Thyroid gland (tissue), 4 donors: ENCODE results near the gene PHACTR3. TPM values are rescaled to one million over a fixed set of nuclear protein-coding genes. Genes with fewer than 3 reads are reported as not detected.

ENCODE experiments used
- DNase-seq, 2 donors: peaks; one replicate each; pipeline ENCODE4 v3.0.0-alpha.2; 2019
- H3K27ac ChIP-seq, 3 donors: fragments of 200-600 bp; sonication (generic); 1 replicate in 2 of 3; 2 replicates in 1 of 3; pipeline ENCODE4 v1.5.1; 2016 to 2019; ENCODE audit warnings: mild to moderate bottlenecking in 1 of 3, moderate library complexity in 1 of 3
- H3K27me3 ChIP-seq: fragments of 200-600 bp; sonication (generic); one replicate; pipeline ENCODE4 v1.5.1; 2019
- H3K36me3 ChIP-seq, 2 donors: fragments of 200-600 bp; sonication (generic); one replicate each; pipeline ENCODE4 v1.5.1; 2016 to 2019
- H3K4me1 ChIP-seq, 2 donors: fragments of 200-600 bp; sonication (generic); one replicate each; pipeline ENCODE4 v1.5.1; 2017 to 2019
- H3K4me3 ChIP-seq, 3 donors: fragments of 200-600 bp; sonication (generic); replicated peaks in 1 of 3; 1 replicate in 2 of 3; 2 replicates in 1 of 3; pipeline ENCODE4 v1.5.1; 2016; ENCODE audit warnings: mild to moderate bottlenecking in 1 of 3
- H3K9me3 ChIP-seq: fragments of 200-600 bp; sonication (generic); one replicate; pipeline ENCODE4 v1.5.1; 2017
- POLR2A ChIP-seq, 2 donors: fragments of 450-650 bp; IDR thresholded peaks; one replicate each; pipeline ENCODE4 v1.6.1; 2017; ENCODE audit warnings: antibody characterized with exemption in 2 of 2, mild to moderate bottlenecking in 2 of 2, moderate library complexity in 1 of 2
- WGBS, 2 donors: methylation state at CpG; one replicate each; pipeline ENCODE4 v1.1.5; 2017; 5-methylcytosine and 5-hydroxymethylcytosine counted together
- intact Hi-C: fragments of 100-400 bp; cut with DNase I; formaldehyde crosslinking; loops from one replicate; pipeline ENCODE4 v1.15.1; 2023
- total RNA-seq, 4 donors: library from RNA; depleted of rRNA; stranded (reverse); fragments of >200 nt; gene quantifications; one replicate each; pipeline ENCODE4 v1.2.3, GENCODE V29; 2016
- TF ChIP-seq, protein P1 (sequence below), 6 experiments: fragments of 200-600 bp in 3 of 6; fragments of 450-650 bp in 3 of 6; sonication (generic) in 3 of 6; IDR thresholded peaks; one replicate each; pipeline ENCODE4 v1.5.1; 2016 to 2019; ENCODE audit warnings: antibody characterized with exemption in 6 of 6, mild to moderate bottlenecking in 2 of 6, inconsistent platforms in 1 of 6, moderate library complexity in 1 of 6

PHACTR3 gene
- total RNA-seq, 4 donors from 2014 or later: 2.4 TPM; not detected in 3

GRCh38 chr20:59620860-59621505 is 16.6 kb downstream of the PHACTR3 start:
- TF ChIP-seq, protein P1, sequence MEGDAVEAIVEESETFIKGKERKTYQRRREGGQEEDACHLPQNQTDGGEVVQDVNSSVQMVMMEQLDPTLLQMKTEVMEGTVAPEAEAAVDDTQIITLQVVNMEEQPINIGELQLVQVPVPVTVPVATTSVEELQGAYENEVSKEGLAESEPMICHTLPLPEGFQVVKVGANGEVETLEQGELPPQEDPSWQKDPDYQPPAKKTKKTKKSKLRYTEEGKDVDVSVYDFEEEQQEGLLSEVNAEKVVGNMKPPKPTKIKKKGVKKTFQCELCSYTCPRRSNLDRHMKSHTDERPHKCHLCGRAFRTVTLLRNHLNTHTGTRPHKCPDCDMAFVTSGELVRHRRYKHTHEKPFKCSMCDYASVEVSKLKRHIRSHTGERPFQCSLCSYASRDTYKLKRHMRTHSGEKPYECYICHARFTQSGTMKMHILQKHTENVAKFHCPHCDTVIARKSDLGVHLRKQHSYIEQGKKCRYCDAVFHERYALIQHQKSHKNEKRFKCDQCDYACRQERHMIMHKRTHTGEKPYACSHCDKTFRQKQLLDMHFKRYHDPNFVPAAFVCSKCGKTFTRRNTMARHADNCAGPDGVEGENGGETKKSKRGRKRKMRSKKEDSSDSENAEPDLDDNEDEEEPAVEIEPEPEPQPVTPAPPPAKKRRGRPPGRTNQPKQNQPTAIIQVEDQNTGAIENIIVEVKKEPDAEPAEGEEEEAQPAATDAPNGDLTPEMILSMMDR (IDR thresholded peaks at IDR 0.05): no peak
- DNase-seq: no peak
- H3K27ac ChIP-seq: no peak overlapping the region
- intact Hi-C loops: no loop called here
- no peaks in the 10 kb centered on the region for H3K27me3 ChIP-seq
- no peaks in the 10 kb centered on the region for H3K4me1 ChIP-seq
- no peak overlapping the region for H3K4me3 ChIP-seq
- WGBS, 2 donors: 54 to 68% methylated on average over 9 to 11 of the region's 11 CpGs
- H3K9me3 ChIP-seq: no peaks in the 10 kb centered on the region
- H3K36me3 ChIP-seq: no peaks in the 10 kb centered on the region

DNA sequence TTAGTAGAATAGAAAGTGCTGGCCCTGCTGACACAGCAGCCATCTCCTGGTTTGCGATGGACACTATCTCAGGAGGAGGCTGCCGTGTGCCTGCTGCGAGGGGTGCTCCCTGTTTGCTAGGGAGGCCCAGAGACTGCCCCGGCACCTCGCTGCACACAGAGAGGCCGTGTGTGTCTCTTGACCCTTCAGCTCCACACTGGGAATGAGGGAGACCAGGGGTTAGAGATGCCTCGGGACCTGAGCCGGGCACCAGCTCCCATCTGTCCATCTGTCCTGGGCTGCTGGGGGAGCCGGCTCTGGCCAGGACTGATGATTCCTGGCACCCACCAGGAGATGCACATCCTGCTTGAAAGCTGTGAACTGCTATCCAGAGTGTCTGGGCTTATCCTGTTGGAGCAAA is 18.2 kb downstream of the PHACTR3 start:
- TF ChIP-seq, protein P1 (IDR thresholded peaks at IDR 0.05): no peak
- no peak for TF ChIP-seq POLR2A (IDR thresholded peaks at IDR 0.05)
- Histone ChIP-seq H3K27ac (no peak overlapping the region), H3K27me3 (no peaks in the 10 kb centered on the region), H3K4me1 (no peaks in the 10 kb centered on the region), H3K9me3 (no peaks in the 10 kb centered on the region), H3K36me3 (no peaks in the 10 kb centered on the region), H3K4me3 (no peak overlapping the region)
- no peak for DNase-seq
- 81 to 82% methylated on average over 4 to 6 of the region's 9 CpGs for WGBS, 2 donors
- intact Hi-C loops: no loop called here

DNA sequence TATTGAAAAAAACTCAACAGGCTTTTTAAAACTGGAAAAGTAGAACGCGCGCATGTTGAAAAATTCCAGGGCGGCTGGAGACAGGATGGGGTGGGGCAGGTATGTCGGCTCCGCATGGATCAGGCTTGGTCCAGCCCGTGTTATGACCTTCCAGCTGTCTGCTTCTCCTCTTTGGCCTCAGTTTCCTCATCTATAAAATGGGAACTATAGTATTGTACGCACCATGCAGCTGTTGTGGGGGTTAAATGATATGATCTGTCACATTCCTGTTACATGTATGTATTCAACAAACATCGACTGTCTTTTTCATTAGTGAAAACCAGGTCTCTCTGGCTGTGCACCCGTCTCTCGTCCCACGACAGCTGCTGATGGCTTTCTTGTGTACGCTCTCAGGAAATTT is 18.8 kb downstream of the PHACTR3 start:
- DNase-seq: no peak
- H3K27ac ChIP-seq: no peak overlapping the region
- no peaks in the 10 kb centered on the region for H3K4me1 ChIP-seq
- no peak overlapping the region for H3K4me3 ChIP-seq
- no peaks in the 10 kb centered on the region for H3K27me3 ChIP-seq
- TF ChIP-seq, protein P1 (IDR thresholded peaks at IDR 0.05): no peak
- TF ChIP-seq POLR2A (IDR thresholded peaks at IDR 0.05): no peak
- 83% methylated on average over 13 of the region's 13 CpGs for WGBS, 2 donors
- H3K9me3 ChIP-seq: no peaks in the 10 kb centered on the region
- H3K36me3 ChIP-seq: no peaks in the 10 kb centered on the region
- intact Hi-C loops: no loop called here

GRCh38 chr20:59623583-59623982 is 19.2 kb downstream of the PHACTR3 start:
- TF ChIP-seq, protein P1 (IDR thresholded peaks at IDR 0.05): no peak
- TF ChIP-seq POLR2A (IDR thresholded peaks at IDR 0.05): no peak
- Histone ChIP-seq H3K27ac (no peak overlapping the region), H3K36me3 (no peaks in the 10 kb centered on the region), H3K4me1 (no peaks in the 10 kb centered on the region), H3K4me3 (no peak overlapping the region), H3K9me3 (no peaks in the 10 kb centered on the region), H3K27me3 (no peaks in the 10 kb centered on the region)
- DNase-seq: no peak
- intact Hi-C loops: no loop called here
- 84 to 89% methylated on average over 9 of the region's 9 CpGs for WGBS, 2 donors

DNA sequence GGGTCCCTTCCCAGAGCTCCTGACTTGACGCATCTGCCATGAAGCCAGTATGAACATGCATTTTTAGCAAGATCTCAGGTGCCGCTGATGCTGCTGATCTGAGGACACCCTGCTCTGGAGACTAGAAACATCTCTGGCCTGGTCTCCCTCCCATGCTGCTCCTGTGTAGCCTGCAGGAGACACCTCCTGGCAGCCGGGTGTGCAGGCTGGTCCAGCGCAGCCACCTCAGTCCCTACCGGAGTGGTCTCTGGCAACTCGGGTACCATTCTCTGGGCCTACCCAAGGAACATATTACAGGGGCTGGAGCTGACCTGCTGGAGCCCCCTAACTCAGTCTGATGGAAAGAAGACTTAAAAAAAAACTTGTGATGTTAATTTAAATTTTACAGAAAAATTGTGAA is 20.1 kb downstream of the PHACTR3 start:
- H3K27ac ChIP-seq: no peak overlapping the region
- intact Hi-C loops: no loop called here
- TF ChIP-seq, protein P1 (IDR thresholded peaks at IDR 0.05): no peak
- TF ChIP-seq POLR2A (IDR thresholded peaks at IDR 0.05): no peak
- no peak overlapping the region for H3K4me3 ChIP-seq
- 86 to 91% methylated on average over 5 to 6 of the region's 6 CpGs for WGBS, 2 donors
- no peak for DNase-seq
- H3K4me1 ChIP-seq: no peaks in the 10 kb centered on the region
- no peaks in the 10 kb centered on the region for H3K36me3 ChIP-seq
- no peaks in the 10 kb centered on the region for H3K9me3 ChIP-seq
- H3K27me3 ChIP-seq: no peaks in the 10 kb centered on the region
